ENCODE measurements around the gene EVPL.
"Not testable (repeated sequence)": the region's sequence is repeated elsewhere in the genome, so short reads cannot be mapped to it uniquely, and the experiment has no call there.

Gene EVPL

DNA sequence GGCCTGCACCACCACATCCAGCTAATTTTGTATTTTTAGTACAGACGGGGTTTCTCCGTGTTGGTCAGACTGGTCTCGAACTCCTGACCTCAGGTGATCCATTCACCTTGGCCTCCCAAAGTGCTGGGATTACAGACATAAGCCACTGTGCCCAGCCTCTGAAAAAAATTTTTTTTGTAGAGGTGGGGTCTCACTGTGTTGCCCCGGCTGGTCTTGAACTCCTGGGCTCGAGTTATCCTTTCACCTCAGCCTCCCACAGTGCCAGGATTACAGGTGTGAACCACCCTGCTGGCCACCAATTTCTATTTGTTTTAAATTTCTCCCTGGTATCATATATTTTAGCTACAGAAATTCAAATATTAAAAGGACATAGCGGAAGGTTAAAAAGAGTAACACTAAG, 31.2 kb upstream of the EVPL start:
- H3K9me3 ChIP-seq (ENCODE audit: control insufficient read depth in 1 of 2, low read length in 2 of 2); H3K27me3 ChIP-seq (ENCODE audit: control insufficient read depth in 1 of 2, insufficient read depth in 2 of 2, low read length in 2 of 2); H3K27ac ChIP-seq (ENCODE audit: low read depth, low read length); H3K4me1 ChIP-seq (ENCODE audit: control insufficient read depth in 1 of 2, insufficient read depth in 2 of 2, low read length in 2 of 2); H3K4me3 ChIP-seq (ENCODE audit: low read depth in 1 of 2, low read length in 2 of 2); H3K9ac ChIP-seq (ENCODE audit: low read depth in 1 of 2, low read length in 2 of 2): not testable (repeated sequence)
- peaks cover 40 to 88% of the 10 kb centered on the region in 2 donors for H3K36me3 ChIP-seq (ENCODE audit: control insufficient read depth in 1 of 2, insufficient read depth in 2 of 2, low read length in 2 of 2)

DNA sequence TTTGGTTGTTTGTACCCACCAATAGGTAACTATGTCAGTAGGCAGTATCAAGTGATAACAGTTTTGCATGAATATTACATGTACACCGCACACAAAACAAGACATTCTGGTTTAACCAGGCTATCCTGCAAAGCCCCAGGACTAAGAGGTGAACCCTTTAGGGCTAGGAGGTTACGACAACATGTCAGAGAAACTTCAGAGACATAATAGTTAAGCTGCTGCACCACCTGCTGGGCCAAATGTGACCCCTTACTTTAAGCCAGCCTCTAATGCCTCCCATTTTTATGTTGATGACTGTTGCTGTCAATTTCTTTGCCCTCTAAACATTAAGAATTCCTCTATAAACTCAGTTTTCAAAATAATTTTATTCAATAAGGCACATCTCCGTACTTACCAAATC, 29.8 kb upstream of the EVPL start:
- no peak overlapping the region for H3K27ac ChIP-seq (ENCODE audit: low read depth, low read length)
- no peaks in the 10 kb centered on the region for H3K4me1 ChIP-seq (ENCODE audit: control insufficient read depth in 1 of 2, insufficient read depth in 2 of 2, low read length in 2 of 2)
- H3K27me3 ChIP-seq (ENCODE audit: control insufficient read depth in 1 of 2, insufficient read depth in 2 of 2, low read length in 2 of 2) = no peaks in the 10 kb centered on the region
- H3K9ac ChIP-seq (ENCODE audit: low read depth in 1 of 2, low read length in 2 of 2) = no peak overlapping the region
- no peaks in the 10 kb centered on the region for H3K9me3 ChIP-seq (ENCODE audit: control insufficient read depth in 1 of 2, low read length in 2 of 2)
- no peak overlapping the region for H3K4me3 ChIP-seq (ENCODE audit: low read depth in 1 of 2, low read length in 2 of 2)
- H3K36me3 ChIP-seq (ENCODE audit: control insufficient read depth in 1 of 2, insufficient read depth in 2 of 2, low read length in 2 of 2) = peaks cover 43 to 87% of the 10 kb centered on the region in 2 donors

DNA sequence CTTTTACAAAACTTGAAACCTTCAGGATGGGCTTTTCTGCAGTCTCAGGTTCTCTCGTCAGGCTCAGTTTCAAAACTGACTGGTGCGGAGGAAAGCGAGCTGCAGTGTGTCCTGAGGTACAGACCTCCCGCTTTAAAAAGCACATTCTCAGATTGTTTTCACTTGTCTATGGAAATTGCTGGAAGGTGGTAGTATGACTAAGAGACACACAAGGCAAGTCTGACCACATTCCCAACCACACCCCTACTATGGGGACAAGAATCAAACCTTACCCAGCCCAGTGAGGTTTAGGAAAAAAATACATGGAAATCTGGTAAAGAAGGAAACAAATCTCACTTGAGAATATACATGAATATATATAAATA, 27.0 kb upstream of the EVPL start:
- Histone ChIP-seq H3K27me3 (ENCODE audit: control insufficient read depth in 1 of 2, insufficient read depth in 2 of 2, low read length in 2 of 2) (no peaks in the 10 kb centered on the region), H3K4me1 (ENCODE audit: control insufficient read depth in 1 of 2, insufficient read depth in 2 of 2, low read length in 2 of 2) (no peaks in the 10 kb centered on the region), H3K27ac (ENCODE audit: low read depth, low read length) (no peak overlapping the region), H3K9ac (ENCODE audit: low read depth in 1 of 2, low read length in 2 of 2) (no peak overlapping the region), H3K4me3 (ENCODE audit: low read depth in 1 of 2, low read length in 2 of 2) (no peak overlapping the region), H3K9me3 (ENCODE audit: control insufficient read depth in 1 of 2, low read length in 2 of 2) (no peaks in the 10 kb centered on the region), H3K36me3 (ENCODE audit: control insufficient read depth in 1 of 2, insufficient read depth in 2 of 2, low read length in 2 of 2) (peaks cover 37 to 86% of the 10 kb centered on the region in 2 donors)

DNA sequence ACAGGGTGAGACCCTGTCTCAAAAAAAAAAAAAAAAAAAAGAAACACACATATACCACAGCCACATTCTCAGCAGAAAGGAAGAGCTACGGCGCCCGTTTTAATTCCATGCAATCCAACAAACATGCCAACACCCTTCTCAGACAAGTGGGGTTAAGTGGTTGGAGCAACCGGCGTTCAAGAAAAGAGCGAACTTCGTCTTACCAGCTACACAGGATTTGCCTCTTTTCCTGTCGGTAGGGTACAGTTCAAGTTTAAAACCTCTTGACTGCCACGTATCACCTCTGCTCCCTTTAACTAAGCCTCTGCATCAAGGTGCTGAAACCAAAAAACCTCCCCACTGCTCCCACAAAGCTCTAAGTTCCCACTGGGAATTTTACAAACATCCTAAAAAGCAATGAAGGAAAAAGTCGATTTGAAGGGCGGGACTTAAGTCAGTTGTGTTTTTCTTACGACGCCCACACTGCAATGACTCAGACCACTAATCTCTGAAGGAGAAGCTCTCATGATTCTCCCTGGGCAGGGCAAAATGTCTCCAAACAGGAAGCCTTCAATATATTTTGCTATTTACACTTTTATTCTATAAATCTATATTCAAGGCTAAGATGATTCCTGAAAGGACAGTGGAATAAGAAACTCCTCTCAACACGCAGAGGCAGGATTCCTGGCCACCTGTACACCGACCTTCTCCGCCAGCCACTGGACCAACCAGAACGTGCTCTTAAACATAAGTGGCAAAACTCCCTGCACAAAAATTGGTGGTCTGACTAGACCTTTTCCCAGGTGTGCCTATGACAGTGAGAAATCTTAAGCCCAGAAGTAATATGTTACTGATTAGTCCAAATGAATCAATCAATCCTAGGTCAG, 26.4 kb upstream of the EVPL start:
- Histone ChIP-seq H3K4me3 (ENCODE audit: low read depth in 1 of 2, low read length in 2 of 2) (no peak overlapping the region), H3K36me3 (ENCODE audit: control insufficient read depth in 1 of 2, insufficient read depth in 2 of 2, low read length in 2 of 2) (peaks cover 37 to 87% of the 10 kb centered on the region in 2 donors), H3K9me3 (ENCODE audit: control insufficient read depth in 1 of 2, low read length in 2 of 2) (no peaks in the 10 kb centered on the region), H3K9ac (ENCODE audit: low read depth in 1 of 2, low read length in 2 of 2) (no peak overlapping the region), H3K4me1 (ENCODE audit: control insufficient read depth in 1 of 2, insufficient read depth in 2 of 2, low read length in 2 of 2) (no peaks in the 10 kb centered on the region), H3K27me3 (ENCODE audit: control insufficient read depth in 1 of 2, insufficient read depth in 2 of 2, low read length in 2 of 2) (no peaks in the 10 kb centered on the region), H3K27ac (ENCODE audit: low read depth, low read length) (no peak overlapping the region)

DNA sequence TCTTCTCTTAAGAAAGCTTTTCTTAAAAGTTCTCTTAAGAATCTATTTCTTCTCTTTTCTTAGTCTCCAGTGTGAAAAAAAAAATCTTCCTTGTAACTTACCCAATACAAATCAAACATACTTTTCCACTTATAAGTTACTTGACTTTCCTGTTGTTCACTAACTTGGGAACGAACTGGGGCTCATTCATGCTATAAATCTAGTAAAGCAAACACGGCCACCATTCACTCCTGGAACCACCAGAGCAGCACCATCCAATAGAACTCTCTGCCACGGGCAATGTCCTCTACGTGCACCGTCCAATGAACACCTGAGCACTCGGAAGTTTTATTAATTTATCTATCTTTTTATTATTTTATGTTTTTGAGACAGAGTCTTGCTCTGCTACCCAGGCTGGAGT, 24.5 kb upstream of the EVPL start:
- no peaks in the 10 kb centered on the region for H3K9me3 ChIP-seq (ENCODE audit: control insufficient read depth in 1 of 2, low read length in 2 of 2)
- peaks cover 32 to 85% of the 10 kb centered on the region in 2 donors for H3K36me3 ChIP-seq (ENCODE audit: control insufficient read depth in 1 of 2, insufficient read depth in 2 of 2, low read length in 2 of 2)
- H3K4me1 ChIP-seq (ENCODE audit: control insufficient read depth in 1 of 2, insufficient read depth in 2 of 2, low read length in 2 of 2) = no peaks in the 10 kb centered on the region
- no peak overlapping the region for H3K4me3 ChIP-seq (ENCODE audit: low read depth in 1 of 2, low read length in 2 of 2)
- H3K27ac ChIP-seq (ENCODE audit: low read depth, low read length) = no peak overlapping the region
- H3K9ac ChIP-seq (ENCODE audit: low read depth in 1 of 2, low read length in 2 of 2) = no peak overlapping the region
- H3K27me3 ChIP-seq (ENCODE audit: control insufficient read depth in 1 of 2, insufficient read depth in 2 of 2, low read length in 2 of 2) = no peaks in the 10 kb centered on the region

DNA sequence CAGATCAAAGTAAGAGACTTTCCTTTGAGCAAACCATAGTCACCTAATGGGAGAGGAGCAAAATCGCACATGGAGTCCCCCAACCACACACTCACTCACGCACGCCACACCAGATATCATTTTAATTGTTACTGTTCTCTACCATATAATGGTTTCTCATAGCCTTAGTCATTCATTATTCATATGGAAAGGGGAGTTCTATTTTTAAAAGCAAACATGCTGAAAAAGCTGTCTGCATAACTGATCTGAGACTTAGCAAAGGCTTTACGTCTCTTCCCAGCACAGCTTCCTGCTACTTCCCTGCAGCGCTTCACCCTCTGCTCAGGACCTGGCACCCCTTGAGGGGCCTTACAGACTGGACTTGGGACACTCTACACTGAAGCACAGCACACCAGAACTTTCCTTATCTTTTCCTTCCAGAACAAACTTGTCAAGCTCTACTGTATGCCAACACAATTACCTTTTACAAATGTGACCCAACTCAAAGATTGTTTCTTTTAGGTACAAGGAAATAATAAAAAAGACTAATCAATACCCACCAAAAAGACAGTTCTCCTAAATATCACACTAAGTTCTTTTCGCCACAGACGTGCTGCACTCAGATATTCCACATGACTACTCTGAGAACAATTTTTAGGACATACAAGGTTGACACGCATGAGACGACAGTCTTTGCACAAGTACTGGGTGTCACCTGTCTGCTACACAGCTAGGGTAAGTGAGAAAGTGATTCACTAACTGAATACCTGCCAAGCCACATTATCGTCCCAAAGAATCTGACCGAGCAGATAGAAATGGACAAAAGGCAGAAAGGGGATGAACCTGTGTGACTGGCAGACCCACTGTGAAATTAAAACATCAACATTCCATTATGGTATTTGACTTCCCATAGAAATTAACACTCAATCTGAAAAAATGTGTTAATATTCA, 23.7 kb upstream of the EVPL start:
- Histone ChIP-seq H3K9me3 (ENCODE audit: control insufficient read depth in 1 of 2, low read length in 2 of 2) (no peaks in the 10 kb centered on the region), H3K4me1 (ENCODE audit: control insufficient read depth in 1 of 2, insufficient read depth in 2 of 2, low read length in 2 of 2) (no peaks in the 10 kb centered on the region), H3K27me3 (ENCODE audit: control insufficient read depth in 1 of 2, insufficient read depth in 2 of 2, low read length in 2 of 2) (no peaks in the 10 kb centered on the region), H3K27ac (ENCODE audit: low read depth, low read length) (no peak overlapping the region), H3K36me3 (ENCODE audit: control insufficient read depth in 1 of 2, insufficient read depth in 2 of 2, low read length in 2 of 2) (peaks cover 24 to 85% of the 10 kb centered on the region in 2 donors), H3K9ac (ENCODE audit: low read depth in 1 of 2, low read length in 2 of 2) (no peak overlapping the region), H3K4me3 (ENCODE audit: low read depth in 1 of 2, low read length in 2 of 2) (no peak overlapping the region)

DNA sequence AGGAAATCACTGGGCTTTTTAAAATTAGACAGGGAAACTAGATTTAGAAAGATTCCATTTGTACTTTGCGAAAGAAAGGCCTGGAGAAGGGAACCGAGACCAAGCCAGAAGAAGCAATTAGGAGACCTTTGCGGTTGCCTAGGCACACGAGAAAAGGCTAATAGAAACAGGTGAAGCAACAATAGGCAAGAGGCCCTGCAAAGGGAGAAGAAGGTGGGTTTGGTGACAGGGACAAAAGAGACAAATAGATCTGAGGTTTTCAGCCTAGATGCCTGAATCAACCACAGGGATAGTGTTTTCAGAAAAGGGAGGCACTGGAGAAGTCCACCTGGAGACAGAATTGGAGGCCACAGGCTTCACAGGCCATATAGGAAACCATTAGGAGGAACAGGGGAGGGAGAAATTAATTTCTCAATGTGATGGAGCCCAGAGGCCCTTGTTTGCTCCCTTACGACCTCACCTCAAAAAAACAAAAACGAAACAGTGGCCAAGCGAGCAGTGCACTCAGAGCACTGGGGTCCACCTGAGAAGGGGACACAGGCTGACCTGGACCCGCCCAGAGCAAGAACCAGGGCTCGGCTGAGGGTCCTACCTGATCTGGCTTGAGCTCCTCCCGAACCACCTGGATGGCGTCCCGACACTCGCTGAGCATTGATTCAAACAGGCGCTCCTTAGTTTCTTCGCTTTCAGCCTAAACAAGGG, 22.9 kb upstream of the EVPL start:
- H3K27ac ChIP-seq (ENCODE audit: low read depth, low read length) = no peak overlapping the region
- no peak overlapping the region for H3K4me3 ChIP-seq (ENCODE audit: low read depth in 1 of 2, low read length in 2 of 2)
- H3K9me3 ChIP-seq (ENCODE audit: control insufficient read depth in 1 of 2, low read length in 2 of 2) = no peaks in the 10 kb centered on the region
- no peaks in the 10 kb centered on the region for H3K4me1 ChIP-seq (ENCODE audit: control insufficient read depth in 1 of 2, insufficient read depth in 2 of 2, low read length in 2 of 2)
- H3K36me3 ChIP-seq (ENCODE audit: control insufficient read depth in 1 of 2, insufficient read depth in 2 of 2, low read length in 2 of 2) = peaks cover 24 to 87% of the 10 kb centered on the region in 2 donors
- H3K9ac ChIP-seq (ENCODE audit: low read depth in 1 of 2, low read length in 2 of 2) = no peak overlapping the region
- H3K27me3 ChIP-seq (ENCODE audit: control insufficient read depth in 1 of 2, insufficient read depth in 2 of 2, low read length in 2 of 2) = no peaks in the 10 kb centered on the region

DNA sequence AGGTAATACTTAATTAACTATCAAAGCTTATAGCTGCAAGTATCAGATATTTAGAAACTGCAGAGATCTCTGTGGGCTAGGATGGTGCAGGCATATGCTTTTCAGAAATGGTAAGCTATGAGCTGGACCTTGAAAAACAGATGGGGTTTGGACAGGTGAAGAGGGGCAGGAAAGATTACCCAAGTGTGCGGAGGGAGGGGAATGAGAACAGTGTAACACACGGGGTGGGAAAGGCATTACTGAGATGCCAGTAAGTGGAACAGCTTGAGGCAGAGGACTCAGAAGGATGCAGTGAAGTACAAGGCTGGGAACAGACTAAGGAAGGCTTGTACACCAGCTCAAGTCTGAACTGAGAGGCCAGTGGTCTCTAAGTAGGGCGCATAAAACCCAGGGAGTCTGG, 22.1 kb upstream of the EVPL start:
- H3K27me3 ChIP-seq (ENCODE audit: control insufficient read depth in 1 of 2, insufficient read depth in 2 of 2, low read length in 2 of 2) = no peaks in the 10 kb centered on the region
- peaks cover 27 to 89% of the 10 kb centered on the region in 2 donors for H3K36me3 ChIP-seq (ENCODE audit: control insufficient read depth in 1 of 2, insufficient read depth in 2 of 2, low read length in 2 of 2)
- no peak overlapping the region for H3K27ac ChIP-seq (ENCODE audit: low read depth, low read length)
- no peaks in the 10 kb centered on the region for H3K9me3 ChIP-seq (ENCODE audit: control insufficient read depth in 1 of 2, low read length in 2 of 2)
- H3K4me3 ChIP-seq (ENCODE audit: low read depth in 1 of 2, low read length in 2 of 2) = no peak overlapping the region
- no peak overlapping the region for H3K9ac ChIP-seq (ENCODE audit: low read depth in 1 of 2, low read length in 2 of 2)
- H3K4me1 ChIP-seq (ENCODE audit: control insufficient read depth in 1 of 2, insufficient read depth in 2 of 2, low read length in 2 of 2) = no peaks in the 10 kb centered on the region

DNA sequence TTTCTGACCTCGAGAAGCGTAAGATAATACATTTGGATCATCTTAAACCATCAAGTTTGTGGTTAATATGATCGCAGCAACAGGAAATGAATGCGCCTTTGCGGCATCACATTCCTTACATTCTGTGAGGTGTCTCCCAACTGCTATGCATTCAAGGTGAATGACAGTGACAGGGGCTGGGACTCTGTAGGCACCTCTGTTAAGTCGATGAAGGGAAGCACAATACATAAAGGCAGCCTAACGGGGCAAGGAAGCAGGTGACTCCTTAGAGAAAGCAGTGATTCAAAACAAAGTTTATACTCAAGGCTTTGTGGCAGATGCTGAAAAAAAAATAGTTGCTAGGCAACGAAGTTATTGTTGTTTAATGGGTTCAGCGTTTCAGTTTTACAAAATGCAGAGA, 21.6 kb upstream of the EVPL start:
- Histone ChIP-seq H3K4me3 (ENCODE audit: low read depth in 1 of 2, low read length in 2 of 2) (no peak overlapping the region), H3K4me1 (ENCODE audit: control insufficient read depth in 1 of 2, insufficient read depth in 2 of 2, low read length in 2 of 2) (no peaks in the 10 kb centered on the region)

More for the DNA sequence above, 21.6 kb upstream of the EVPL start:
- Histone ChIP-seq H3K36me3 (ENCODE audit: control insufficient read depth in 1 of 2, insufficient read depth in 2 of 2, low read length in 2 of 2) (peaks cover 32 to 89% of the 10 kb centered on the region in 2 donors), H3K27me3 (ENCODE audit: control insufficient read depth in 1 of 2, insufficient read depth in 2 of 2, low read length in 2 of 2) (no peaks in the 10 kb centered on the region), H3K9me3 (ENCODE audit: control insufficient read depth in 1 of 2, low read length in 2 of 2) (no peaks in the 10 kb centered on the region), H3K27ac (ENCODE audit: low read depth, low read length) (no peak overlapping the region), H3K9ac (ENCODE audit: low read depth in 1 of 2, low read length in 2 of 2) (no peak overlapping the region)
